Measurements from ENCODE around the gene PHLDB3. TPM values are rescaled to one million over a fixed set of nuclear protein-coding genes. Genes with fewer than 3 reads are reported as not detected.

The PHLDB3 gene
- total RNA-seq, 1 experiment from 2014 or later: 33.1 TPM

DNA sequence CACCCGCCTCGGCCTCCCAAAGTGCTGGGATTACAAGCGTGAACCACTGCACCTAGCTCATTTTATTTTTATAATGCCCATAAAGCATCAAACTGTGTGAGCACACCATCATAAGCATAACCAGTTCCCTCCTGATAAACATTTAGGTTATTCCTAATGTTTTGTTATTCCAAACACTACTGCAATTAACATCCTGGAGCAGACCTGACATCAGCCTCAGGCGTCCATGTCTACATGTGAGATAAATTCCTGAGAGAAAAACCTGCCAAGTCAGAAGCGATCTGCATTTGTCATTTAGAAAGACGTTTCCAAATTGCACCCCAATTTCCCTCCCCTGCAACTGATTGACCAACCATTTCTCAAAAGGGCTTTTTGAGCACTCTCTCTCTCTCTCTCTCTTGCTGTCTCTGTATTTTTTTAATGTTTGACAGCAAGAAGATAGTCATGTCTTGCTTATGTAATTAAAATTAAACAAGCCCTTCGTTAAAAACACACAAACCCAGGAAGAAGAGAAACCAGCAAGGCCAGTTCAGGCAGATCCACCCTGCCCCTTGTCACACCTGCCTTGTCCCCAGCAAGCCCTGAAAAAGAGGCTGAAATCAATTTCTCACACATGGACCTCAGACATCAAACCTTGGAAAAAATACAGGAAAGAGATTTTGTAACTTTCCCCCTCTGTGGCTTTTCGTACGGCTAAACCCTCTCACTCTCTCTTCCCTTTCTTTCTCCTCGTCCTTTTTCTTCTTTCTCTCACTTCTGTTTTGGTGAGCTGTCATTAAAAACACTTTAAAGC, 49.0 kb downstream of the PHLDB3 start:
- TF ChIP-seq, protein P1, sequence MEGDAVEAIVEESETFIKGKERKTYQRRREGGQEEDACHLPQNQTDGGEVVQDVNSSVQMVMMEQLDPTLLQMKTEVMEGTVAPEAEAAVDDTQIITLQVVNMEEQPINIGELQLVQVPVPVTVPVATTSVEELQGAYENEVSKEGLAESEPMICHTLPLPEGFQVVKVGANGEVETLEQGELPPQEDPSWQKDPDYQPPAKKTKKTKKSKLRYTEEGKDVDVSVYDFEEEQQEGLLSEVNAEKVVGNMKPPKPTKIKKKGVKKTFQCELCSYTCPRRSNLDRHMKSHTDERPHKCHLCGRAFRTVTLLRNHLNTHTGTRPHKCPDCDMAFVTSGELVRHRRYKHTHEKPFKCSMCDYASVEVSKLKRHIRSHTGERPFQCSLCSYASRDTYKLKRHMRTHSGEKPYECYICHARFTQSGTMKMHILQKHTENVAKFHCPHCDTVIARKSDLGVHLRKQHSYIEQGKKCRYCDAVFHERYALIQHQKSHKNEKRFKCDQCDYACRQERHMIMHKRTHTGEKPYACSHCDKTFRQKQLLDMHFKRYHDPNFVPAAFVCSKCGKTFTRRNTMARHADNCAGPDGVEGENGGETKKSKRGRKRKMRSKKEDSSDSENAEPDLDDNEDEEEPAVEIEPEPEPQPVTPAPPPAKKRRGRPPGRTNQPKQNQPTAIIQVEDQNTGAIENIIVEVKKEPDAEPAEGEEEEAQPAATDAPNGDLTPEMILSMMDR (IDR thresholded peaks at IDR 0.05; ENCODE audit: insufficient read depth in 1 of 2, low read depth in 1 of 2, low read length in 1 of 2, severe bottlenecking in 1 of 2, unreplicated experiment in 1 of 2): no peak
- Mint-ChIP-seq H3K27ac (ENCODE audit: unreplicated experiment) (peak overlapping the region; percentile 69), H3K36me3 (ENCODE audit: insufficient read depth, unreplicated experiment) (no peaks in the 10 kb centered on the region), H3K4me1 (ENCODE audit: low read depth, unreplicated experiment) (peaks cover 12% of the 10 kb centered on the region), H3K9me3 (ENCODE audit: unreplicated experiment) (peaks cover 18% of the 10 kb centered on the region), H3K4me3 (ENCODE audit: unreplicated experiment) (peak overlapping the region; percentile 52), H3K27me3 (ENCODE audit: insufficient read depth, unreplicated experiment) (no peaks in the 10 kb centered on the region)
- Histone ChIP-seq H3K36me3 (ENCODE audit: control insufficient read depth, insufficient read depth, low read length) (no peaks in the 10 kb centered on the region), H3K4me3 (ENCODE audit: low read depth, low read length) (no peak overlapping the region), H3K9me3 (no peaks in the 10 kb centered on the region), H3K27me3 (replicated peaks; ENCODE audit: control insufficient read depth, insufficient read depth, low read length) (no peaks in the 10 kb centered on the region), H3K4me1 (peaks cover 10% of the 10 kb centered on the region; the same call in 1 of the 2 replicates)
- BruUV-seq (replicated peaks): no TSS peak
- ChIA-PET POLR2A (no interaction called here), CTCF (interaction anchor here (0.6 to 0.7 kb wide), 2 partner anchors 8 to 928 kb away, joined by 4 to 5 read pairs; no protein-coding TSS in a partner anchor)
- DNase-seq: peak in 1 of 2 experiments; percentile 40
- intact Hi-C loops (cut with micrococcal nuclease; ENCODE audit: unreplicated experiment): loop anchor here (1.0 kb wide), 1 partner anchor 8 kb away; no protein-coding TSS in a partner anchor

DNA sequence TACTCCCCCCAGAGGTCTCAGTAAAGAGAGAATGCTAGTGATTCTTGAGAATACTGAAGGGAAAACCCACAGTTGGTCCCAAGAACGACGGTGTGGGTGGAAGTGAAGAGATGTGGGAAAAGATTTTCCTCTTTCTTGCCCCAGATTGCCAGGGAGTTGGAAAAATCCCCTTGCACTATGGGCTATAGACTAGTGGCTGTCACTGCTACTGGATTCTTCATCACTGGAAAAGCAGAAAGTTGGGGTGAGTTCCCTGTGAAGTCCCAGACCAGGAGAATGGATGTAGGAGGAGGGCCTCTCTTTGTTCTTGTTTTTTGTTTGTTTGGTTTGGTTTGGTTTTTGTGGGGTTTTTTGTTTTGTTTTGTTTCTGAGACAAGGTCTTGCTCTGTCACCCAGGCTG, 50.5 kb downstream of the PHLDB3 start:
- H3K4me1 ChIP-seq: peaks cover 10% of the 10 kb centered on the region; the same call in 1 of the 2 replicates
- ChIA-PET CTCF (interaction anchor here (0.7 kb wide), 1 partner anchor 208 kb away, joined by 4 read pairs; no protein-coding TSS in a partner anchor), POLR2A (no interaction called here)
- TF ChIP-seq, protein P1 (IDR thresholded peaks at IDR 0.05; ENCODE audit: insufficient read depth in 1 of 2, low read depth in 1 of 2, low read length in 1 of 2, severe bottlenecking in 1 of 2, unreplicated experiment in 1 of 2): no peak
- BruUV-seq (replicated peaks): no TSS peak
- Mint-ChIP-seq H3K27me3 (ENCODE audit: insufficient read depth, unreplicated experiment) (no peaks in the 10 kb centered on the region), H3K36me3 (ENCODE audit: insufficient read depth, unreplicated experiment) (no peaks in the 10 kb centered on the region), H3K4me3 (ENCODE audit: unreplicated experiment) (no peak overlapping the region), H3K9me3 (ENCODE audit: unreplicated experiment) (peaks cover 18% of the 10 kb centered on the region), H3K4me1 (ENCODE audit: low read depth, unreplicated experiment) (peaks cover 12% of the 10 kb centered on the region), H3K27ac (ENCODE audit: unreplicated experiment) (no peak overlapping the region)
- no peaks in the 10 kb centered on the region for H3K36me3 ChIP-seq (ENCODE audit: control insufficient read depth, insufficient read depth, low read length)
- H3K9me3 ChIP-seq: no peaks in the 10 kb centered on the region
- DNase-seq: no peak
- intact Hi-C loops (cut with micrococcal nuclease; ENCODE audit: unreplicated experiment): no loop called here
- H3K27me3 ChIP-seq (replicated peaks; ENCODE audit: control insufficient read depth, insufficient read depth, low read length): no peaks in the 10 kb centered on the region
- no peak overlapping the region for H3K4me3 ChIP-seq (ENCODE audit: low read depth, low read length)

DNA sequence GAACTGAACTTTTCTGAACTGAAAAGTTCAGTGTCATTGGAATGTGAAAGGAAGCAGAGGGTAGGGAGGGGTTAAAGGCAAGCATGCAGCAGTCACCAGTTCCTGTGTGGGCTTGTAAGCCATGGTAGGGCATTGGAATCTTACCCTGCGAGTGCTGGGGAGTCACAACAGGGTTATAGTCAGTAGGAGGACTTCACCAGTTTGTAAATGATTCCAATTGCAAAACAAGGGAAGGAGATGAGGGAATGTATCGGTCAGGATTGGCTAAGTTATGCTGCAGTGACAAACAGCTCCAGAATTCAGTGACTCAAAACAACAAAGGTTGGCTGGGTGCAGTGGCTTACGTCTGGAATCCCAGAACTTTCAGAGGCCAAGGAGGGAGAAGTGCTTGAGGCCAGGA, 52.0 kb downstream of the PHLDB3 start:
- H3K4me3 ChIP-seq (ENCODE audit: low read depth, low read length): no peak overlapping the region
- no peaks in the 10 kb centered on the region for H3K27me3 Mint-ChIP-seq (ENCODE audit: insufficient read depth, unreplicated experiment)
- H3K36me3 ChIP-seq (ENCODE audit: control insufficient read depth, insufficient read depth, low read length): no peaks in the 10 kb centered on the region
- H3K27ac Mint-ChIP-seq (ENCODE audit: unreplicated experiment): no peak overlapping the region
- no peak overlapping the region for H3K4me3 Mint-ChIP-seq (ENCODE audit: unreplicated experiment)
- DNase-seq: no peak
- H3K4me1 Mint-ChIP-seq (ENCODE audit: low read depth, unreplicated experiment): peaks cover 12% of the 10 kb centered on the region
- intact Hi-C loops (cut with micrococcal nuclease; ENCODE audit: unreplicated experiment): no loop called here
- H3K9me3 Mint-ChIP-seq (ENCODE audit: unreplicated experiment): peaks cover 18% of the 10 kb centered on the region
- ChIA-PET CTCF (interaction anchor here (0.8 kb wide), 1 partner anchor 11 kb away, joined by 4 read pairs; no protein-coding TSS in a partner anchor), POLR2A (no interaction called here)
- H3K36me3 Mint-ChIP-seq (ENCODE audit: insufficient read depth, unreplicated experiment): no peaks in the 10 kb centered on the region
- BruUV-seq (replicated peaks): no TSS peak
- H3K4me1 ChIP-seq: peaks cover 10% of the 10 kb centered on the region; the same call in 1 of the 2 replicates
- H3K27me3 ChIP-seq (replicated peaks; ENCODE audit: control insufficient read depth, insufficient read depth, low read length): no peaks in the 10 kb centered on the region
- no peaks in the 10 kb centered on the region for H3K9me3 ChIP-seq
- TF ChIP-seq, protein P1 (IDR thresholded peaks at IDR 0.05; ENCODE audit: insufficient read depth in 1 of 2, low read depth in 1 of 2, low read length in 1 of 2, severe bottlenecking in 1 of 2, unreplicated experiment in 1 of 2): no peak

Measured in Caco-2 (cell line).